Stimulated activated CD8-positive, alpha-beta memory T cell treated with anti-CD3 and anti-CD28 coated beads, Interleukin-12 subunit alpha, Interleukin-12 subunit beta, amount 100 ng/mL, for 24 hours (primary cell): ENCODE results near the gene ST6GALNAC6.

Source experiments
- DNase-seq: peaks from one replicate; pipeline ENCODE4 v3.0.0-alpha.2; 2020; ENCODE audit errors: extremely low read depth

Gene ST6GALNAC6

GRCh38 chr9:127934248-127934647 lies 34.8 kb upstream of the ST6GALNAC6 start:
- no peak for DNase-seq

- DNase-seq = no peak
These were observed 31.9 kb upstream of the ST6GALNAC6 start for GRCh38 chr9:127931092-127931881.

GRCh38 chr9:127930231-127931091 lies 31.1 kb upstream of the ST6GALNAC6 start, which contains the start of gene PIP5KL1:
Gene PIP5KL1, minus strand, starts transcription at chr9:127930777. Its CDS starts 25 bp downstream, at chr9:127930752.
- no peak for DNase-seq

GRCh38 chr9:127929625-127929979 lies 30.2 kb upstream of the ST6GALNAC6 start:
- no peak for DNase-seq

- DNase-seq = no peak
These were observed 29.5 kb upstream of the ST6GALNAC6 start for GRCh38 chr9:127928676-127929624.

GRCh38 chr9:127927988-127928675 lies 28.7 kb upstream of the ST6GALNAC6 start:
- DNase-seq = no peak

- DNase-seq = no peak
These were observed 28.0 kb upstream of the ST6GALNAC6 start for GRCh38 chr9:127927201-127927987.

GRCh38 chr9:127926906-127927200 lies 27.4 kb upstream of the ST6GALNAC6 start:
- no peak for DNase-seq

- no peak for DNase-seq
These were observed 26.8 kb upstream of the ST6GALNAC6 start for GRCh38 chr9:127925959-127926905.

GRCh38 chr9:127924736-127925444 lies 25.5 kb upstream of the ST6GALNAC6 start:
- no peak for DNase-seq

GRCh38 chr9:127923771-127924170 lies 24.4 kb upstream of the ST6GALNAC6 start:
- DNase-seq = no peak

GRCh38 chr9:127923046-127923445 lies 23.6 kb upstream of the ST6GALNAC6 start:
- DNase-seq = no peak

GRCh38 chr9:127921557-127922120 lies 22.2 kb upstream of the ST6GALNAC6 start:
- DNase-seq = no peak

- DNase-seq = no peak
These were observed 21.4 kb upstream of the ST6GALNAC6 start for GRCh38 chr9:127920794-127921193.

GRCh38 chr9:127919253-127919815 lies 19.9 kb upstream of the ST6GALNAC6 start:
- no peak for DNase-seq

GRCh38 chr9:127918183-127919107 lies 19.0 kb upstream of the ST6GALNAC6 start:
- no peak for DNase-seq

- DNase-seq = no peak
These were observed 18.2 kb upstream of the ST6GALNAC6 start for GRCh38 chr9:127917603-127918002.
